T-cell (primary cell): ENCODE measurements around the gene S100A10. TPM values are rescaled to one million over a fixed set of nuclear protein-coding genes. Genes with fewer than 3 reads are reported as not detected.

Source experiments
- ATAC-seq, 4 experiments: fragments of 200-7000 bp in 3 of 4; fragments of 150-1000 bp in 1 of 4; cut with Tn5 transposase; replicated peaks in 1 of 4; 1 replicate in 3 of 4; 2 replicates in 1 of 4; pipeline ENCODE4 v1.10.0; 2021; ENCODE audit warnings: moderate library complexity in 3 of 4, mild to moderate bottlenecking in 2 of 4, moderate number of reproducible peaks in 1 of 4
- CTCF ChIA-PET, 2 donors: fragments of 300-600 bp; sonication (Branson Sonifier 250); formaldehyde crosslinking; loops; one replicate each; lab custom pipeline; 2022; ENCODE audit warnings: antibody characterized with exemption in 2 of 2; lab: Charles Lee
- POLR2A ChIA-PET, 2 donors: fragments of 300-600 bp; sonication (Branson Sonifier 250); formaldehyde crosslinking; loops; one replicate each; lab custom pipeline; 2022; ENCODE audit warnings: antibody characterized with exemption in 2 of 2; lab: Charles Lee
- DNase-seq, 35 experiments: peaks; one replicate each; pipeline versions ENCODE4 v3.0.0 to v3.0.0-alpha.2; 2013 to 2023
- H3K27ac ChIP-seq: one replicate; pipeline ENCODE4 v1.5.1; 2013; ENCODE audit warnings: low read length
- H3K27me3 ChIP-seq, 2 experiments: replicated peaks in 1 of 2; 1 replicate in 1 of 2; 2 replicates in 1 of 2; pipeline versions ENCODE4 v1.6.1 to v1.7.0; 2013; ENCODE audit warnings: low read length in 1 of 2, mixed read lengths in 1 of 2; ENCODE audit not compliant: control insufficient read depth in 2 of 2, insufficient read depth in 2 of 2; ENCODE audit errors: extremely low read depth in 1 of 2
- H3K36me3 ChIP-seq, 2 donors: 1 replicate in 1 of 2; 2 replicates in 1 of 2; pipeline versions ENCODE4 v1.6.1 to v1.7.0; 2013; ENCODE audit warnings: low read length in 1 of 2; ENCODE audit not compliant: control insufficient read depth in 2 of 2, insufficient read depth in 1 of 2; ENCODE audit errors: extremely low read depth in 1 of 2
- H3K4me1 ChIP-seq, 2 experiments: 1 replicate in 1 of 2; 2 replicates in 1 of 2; pipeline versions ENCODE4 v1.6.1 to v1.7.0; 2013; ENCODE audit warnings: low read length in 2 of 2, mixed read lengths in 1 of 2; ENCODE audit not compliant: insufficient read depth in 2 of 2, control insufficient read depth in 1 of 2; ENCODE audit errors: extremely low read depth in 1 of 2
- H3K4me3 ChIP-seq, 2 donors: 1 replicate in 1 of 2; 2 replicates in 1 of 2; pipeline versions ENCODE4 v1.5.1 to v1.7.0; 2013; ENCODE audit warnings: mild to moderate bottlenecking in 2 of 2, low read length in 1 of 2, moderate library complexity in 1 of 2; ENCODE audit not compliant: control insufficient read depth in 1 of 2; ENCODE audit errors: extremely low read depth in 1 of 2
- H3K9me3 ChIP-seq: 2 replicates; pipeline ENCODE4 v1.7.0; 2013
- H3K27ac Mint-ChIP-seq, 2 donors: one replicate each; pipeline ENCODE4 v1.8.0; 2020 to 2021; ENCODE audit warnings: mild to moderate bottlenecking in 2 of 2, mixed read lengths in 2 of 2
- H3K27me3 Mint-ChIP-seq, 2 donors: one replicate each; pipeline ENCODE4 v1.8.0; 2021 to 2022; ENCODE audit warnings: mixed read lengths in 2 of 2
- H3K36me3 Mint-ChIP-seq: one replicate; pipeline ENCODE4 v1.8.0; 2021; ENCODE audit warnings: mixed read lengths
- H3K4me1 Mint-ChIP-seq, 3 donors: one replicate each; pipeline ENCODE4 v1.8.0; 2020 to 2022; ENCODE audit warnings: mixed read lengths in 3 of 3, mild to moderate bottlenecking in 1 of 3
- H3K4me3 Mint-ChIP-seq, 3 donors: one replicate each; pipeline ENCODE4 v1.8.0; 2020 to 2022; ENCODE audit warnings: mild to moderate bottlenecking in 3 of 3, mixed read lengths in 3 of 3, moderate library complexity in 3 of 3
- H3K9me3 Mint-ChIP-seq, 3 donors: one replicate each; pipeline ENCODE4 v1.8.0; 2020 to 2022; ENCODE audit warnings: mixed read lengths in 3 of 3
- WGBS: methylation state at CpG from one replicate; pipeline ENCODE4 v1.1.5; 2013; ENCODE audit warnings: missing lambda C conversion rate; ENCODE audit not compliant: insufficient coverage; 5-methylcytosine and 5-hydroxymethylcytosine counted together
- total RNA-seq, 35 experiments: library from RNA in 6 of 35; stranded (reverse) in 6 of 35; fragments of 120-200 nt in 1 of 35; gene quantifications; one replicate each; pipeline versions ENCODE4 v1.2.1 to v1.2.4 and lab custom pipeline; 2013 to 2026

S100A10 gene
- total RNA-seq, 5 donors from 2014 or later (not counting 1 experiment from before 2014, with no cell fraction given): 157 to 277 (median 264) TPM

GRCh38 chr1:152029144-152029928, 35.7 kb upstream of the S100A10 start:
- ChIA-PET CTCF (interaction anchor here in 1 of 2 donors (0.9 kb wide), 1 partner anchor 429 kb away, joined by 3 read pairs; no protein-coding TSS in a partner anchor), POLR2A (no interaction called here)
- Histone ChIP-seq H3K27me3 (no peaks in the 10 kb centered on the region), H3K27ac (no peak overlapping the region), H3K36me3 (peaks cover 4 to 35% of the 10 kb centered on the region in 2 donors), H3K4me3 (no peak overlapping the region), H3K9me3 (no peaks in the 10 kb centered on the region), H3K4me1 (peaks cover 9 to 20% of the 10 kb centered on the region in 2 experiments)
- Mint-ChIP-seq H3K4me1 (peaks cover 39 to 46% (median 44%) of the 10 kb centered on the region in 3 donors), H3K4me3 (no peak overlapping the region), H3K27me3 (no peaks in the 10 kb centered on the region), H3K36me3 (peaks cover 41% of the 10 kb centered on the region), H3K9me3 (no peaks in the 10 kb centered on the region), H3K27ac (peak overlapping the region; percentile 55 to 77)
- WGBS: 100% methylated on average over 5 of the region's 8 CpGs
- ATAC-seq: no peak
- DNase-seq: no peak

GRCh38 chr1:152026895-152027294, 33.2 kb upstream of the S100A10 start:
- no peak for ATAC-seq
- Mint-ChIP-seq H3K36me3 (peaks cover 22% of the 10 kb centered on the region), H3K27ac (peak overlapping the region; percentile 62 to 73), H3K27me3 (peaks cover 0 to 1% of the 10 kb centered on the region in 2 donors), H3K9me3 (no peaks in the 10 kb centered on the region), H3K4me3 (no peak overlapping the region), H3K4me1 (peaks cover 19 to 22% (median 21%) of the 10 kb centered on the region in 3 donors)
- no peaks in the 10 kb centered on the region for H3K4me1 ChIP-seq
- DNase-seq: no peak
- 54% methylated on average over 2 of the region's 3 CpGs for WGBS
- H3K4me3 ChIP-seq: no peak overlapping the region
- no peaks in the 10 kb centered on the region for H3K27me3 ChIP-seq
- H3K9me3 ChIP-seq: no peaks in the 10 kb centered on the region
- H3K36me3 ChIP-seq: peaks cover 4 to 12% of the 10 kb centered on the region in 2 donors
- ChIA-PET CTCF (no interaction called here), POLR2A (no interaction called here)
- H3K27ac ChIP-seq: no peak overlapping the region

- Histone ChIP-seq H3K27ac (no peak overlapping the region), H3K9me3 (no peaks in the 10 kb centered on the region), H3K36me3 (peaks cover 0 to 3% of the 10 kb centered on the region in 2 donors), H3K4me3 (no peak overlapping the region), H3K4me1 (no peaks in the 10 kb centered on the region), H3K27me3 (peaks cover 0 to 4% of the 10 kb centered on the region in 2 experiments)
- no peak for DNase-seq
- ATAC-seq: no peak
- H3K4me3 Mint-ChIP-seq: no peak overlapping the region
- peaks cover 7 to 16% (median 8%) of the 10 kb centered on the region in 3 donors for H3K4me1 Mint-ChIP-seq
- peaks cover 5 to 11% of the 10 kb centered on the region in 2 donors for H3K27me3 Mint-ChIP-seq
- no CpG with 5 or more reads among the region's 4 CpGs for WGBS
- ChIA-PET CTCF (no interaction called here), POLR2A (no interaction called here)
- no peaks in the 10 kb centered on the region for H3K9me3 Mint-ChIP-seq
- no peak overlapping the region for H3K27ac Mint-ChIP-seq
- H3K36me3 Mint-ChIP-seq: peaks cover 5% of the 10 kb centered on the region
These were observed 30.6 kb upstream of the S100A10 start for GRCh38 chr1:152024223-152024622.

- H3K9me3 ChIP-seq: no peaks in the 10 kb centered on the region
- Mint-ChIP-seq H3K4me3 (no peak overlapping the region), H3K4me1 (peaks cover 1 to 9% (median 2%) of the 10 kb centered on the region in 3 donors), H3K36me3 (no peaks in the 10 kb centered on the region), H3K9me3 (no peaks in the 10 kb centered on the region), H3K27me3 (peaks cover 5 to 11% of the 10 kb centered on the region in 2 donors), H3K27ac (no peak overlapping the region)
- H3K4me1 ChIP-seq: no peaks in the 10 kb centered on the region
- H3K27ac ChIP-seq: no peak overlapping the region
- ATAC-seq (no peak), DNase-seq (no peak)
- no peaks in the 10 kb centered on the region for H3K36me3 ChIP-seq
- POLR2A ChIA-PET: no interaction called here
- 100% methylated on average over 2 of the region's 4 CpGs for WGBS
- H3K27me3 ChIP-seq: peaks cover 0 to 4% of the 10 kb centered on the region in 2 experiments
- CTCF ChIA-PET: interaction anchor here in 1 of 2 donors (0.6 kb wide), 1 partner anchor 130 kb away, joined by 3 read pairs; no protein-coding TSS in a partner anchor
- H3K4me3 ChIP-seq: no peak overlapping the region
These were observed 29.6 kb upstream of the S100A10 start for GRCh38 chr1:152023221-152023620.

- DNase-seq (no peak), ATAC-seq (no peak)
- no peak overlapping the region for H3K27ac Mint-ChIP-seq
- no peak overlapping the region for H3K4me3 ChIP-seq
- no peaks in the 10 kb centered on the region for H3K4me1 ChIP-seq
- H3K36me3 ChIP-seq: no peaks in the 10 kb centered on the region
- no peaks in the 10 kb centered on the region for H3K9me3 ChIP-seq
- POLR2A ChIA-PET: no interaction called here
- CTCF ChIA-PET: no interaction called here
- H3K27ac ChIP-seq: no peak overlapping the region
- no CpG with 5 or more reads among the region's 3 CpGs for WGBS
- no peak overlapping the region for H3K4me3 Mint-ChIP-seq
- H3K36me3 Mint-ChIP-seq: no peaks in the 10 kb centered on the region
- no peaks in the 10 kb centered on the region for H3K9me3 Mint-ChIP-seq
- peaks cover 0 to 4% of the 10 kb centered on the region in 2 experiments for H3K27me3 ChIP-seq
- peaks cover 1 to 8% (median 2%) of the 10 kb centered on the region in 3 donors for H3K4me1 Mint-ChIP-seq
- peaks cover 7 to 13% of the 10 kb centered on the region in 2 donors for H3K27me3 Mint-ChIP-seq
These were observed 28.8 kb upstream of the S100A10 start for GRCh38 chr1:152022474-152022873.

- H3K4me1 Mint-ChIP-seq: peaks cover 0 to 1% (median 0%) of the 10 kb centered on the region in 3 donors
- ATAC-seq: no peak
- no peaks in the 10 kb centered on the region for H3K9me3 ChIP-seq
- POLR2A ChIA-PET: interaction anchor here in 1 of 2 donors (0.6 kb wide), 1 partner anchor 71 kb away, joined by 3 read pairs; no protein-coding TSS in a partner anchor
- H3K36me3 ChIP-seq: no peaks in the 10 kb centered on the region
- H3K4me3 ChIP-seq: no peak overlapping the region
- H3K27me3 ChIP-seq: peaks cover 0 to 4% of the 10 kb centered on the region in 2 experiments
- H3K36me3 Mint-ChIP-seq: no peaks in the 10 kb centered on the region
- no peak for DNase-seq
- no peaks in the 10 kb centered on the region for H3K9me3 Mint-ChIP-seq
- no peak overlapping the region for H3K4me3 Mint-ChIP-seq
- CTCF ChIA-PET: interaction anchor here in 1 of 2 donors (0.5 kb wide), 1 partner anchor 109 kb away, joined by 4 read pairs; no protein-coding TSS in a partner anchor
- H3K27ac Mint-ChIP-seq: no peak overlapping the region
- WGBS: 88% methylated on average over 7 of the region's 7 CpGs
- no peaks in the 10 kb centered on the region for H3K4me1 ChIP-seq
- H3K27me3 Mint-ChIP-seq: peaks cover 8 to 15% of the 10 kb centered on the region in 2 donors
- H3K27ac ChIP-seq: no peak overlapping the region
These were observed 27.9 kb upstream of the S100A10 start for GRCh38 chr1:152021569-152021968.
